ENCODE data around the gene ATP6AP1. TPM values are rescaled to one million over a fixed set of nuclear protein-coding genes. Genes with fewer than 3 reads are reported as not detected.
"Not testable (repeated sequence)": the region's sequence is repeated elsewhere in the genome, so short reads cannot be mapped to it uniquely, and the experiment has no call there.

ATP6AP1 gene
- total and polyA plus RNA-seq, 11 donors, result 33.8 to 127 (median 84.2) TPM

DNA sequence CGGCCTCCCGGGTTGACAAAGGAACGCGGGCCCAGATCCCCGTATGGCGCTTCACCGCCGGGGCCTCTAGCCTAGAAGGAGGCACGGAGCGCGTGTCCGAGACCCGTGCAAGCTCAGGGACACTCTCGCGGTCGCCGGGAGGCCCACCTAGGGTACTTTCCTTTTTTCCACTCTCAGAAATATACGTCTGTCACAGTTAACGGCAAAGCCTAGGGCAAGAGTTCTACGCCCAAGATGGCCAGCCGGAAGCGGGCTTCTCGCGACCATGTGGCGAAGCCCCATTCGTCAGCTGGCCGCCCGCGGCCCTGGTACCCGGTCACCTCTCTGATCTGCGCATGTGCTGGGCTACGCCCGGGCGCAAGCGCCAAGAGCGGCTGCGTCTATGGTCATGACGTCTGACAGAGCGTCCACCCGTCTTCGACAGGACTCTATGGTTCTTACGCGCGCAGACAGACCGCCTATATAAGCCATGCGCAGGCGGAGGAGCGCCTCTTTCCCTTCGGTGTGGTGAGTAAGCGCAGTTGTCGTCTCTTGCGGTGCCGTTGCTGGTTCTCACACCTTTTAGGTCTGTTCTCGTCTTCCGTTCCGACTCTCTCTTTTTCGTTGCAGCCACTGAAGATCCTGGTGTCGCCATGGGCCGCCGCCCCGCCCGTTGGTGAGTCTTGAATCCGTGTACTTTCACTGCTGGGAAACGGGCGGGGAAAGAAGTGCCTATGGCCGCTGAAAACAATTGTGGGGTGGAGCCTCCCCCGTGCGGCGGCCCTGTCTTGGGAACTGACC lies 30.4 kb upstream of the ATP6AP1 start, which contains the start of gene RPL10:
RPL10 (plus strand) TSS at position 490 of the 780 bp plus-strand sequence; CDS start at position 633, 143 bp downstream.
- H3K9me3 ChIP-seq, result no peaks in the 10 kb centered on the region
- TF ChIP-seq POLR2A (IDR thresholded peaks at IDR 0.05), result peak in 1 of 2 donors; percentile 91
- TF ChIP-seq, protein P1, sequence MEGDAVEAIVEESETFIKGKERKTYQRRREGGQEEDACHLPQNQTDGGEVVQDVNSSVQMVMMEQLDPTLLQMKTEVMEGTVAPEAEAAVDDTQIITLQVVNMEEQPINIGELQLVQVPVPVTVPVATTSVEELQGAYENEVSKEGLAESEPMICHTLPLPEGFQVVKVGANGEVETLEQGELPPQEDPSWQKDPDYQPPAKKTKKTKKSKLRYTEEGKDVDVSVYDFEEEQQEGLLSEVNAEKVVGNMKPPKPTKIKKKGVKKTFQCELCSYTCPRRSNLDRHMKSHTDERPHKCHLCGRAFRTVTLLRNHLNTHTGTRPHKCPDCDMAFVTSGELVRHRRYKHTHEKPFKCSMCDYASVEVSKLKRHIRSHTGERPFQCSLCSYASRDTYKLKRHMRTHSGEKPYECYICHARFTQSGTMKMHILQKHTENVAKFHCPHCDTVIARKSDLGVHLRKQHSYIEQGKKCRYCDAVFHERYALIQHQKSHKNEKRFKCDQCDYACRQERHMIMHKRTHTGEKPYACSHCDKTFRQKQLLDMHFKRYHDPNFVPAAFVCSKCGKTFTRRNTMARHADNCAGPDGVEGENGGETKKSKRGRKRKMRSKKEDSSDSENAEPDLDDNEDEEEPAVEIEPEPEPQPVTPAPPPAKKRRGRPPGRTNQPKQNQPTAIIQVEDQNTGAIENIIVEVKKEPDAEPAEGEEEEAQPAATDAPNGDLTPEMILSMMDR (IDR thresholded peaks at IDR 0.05), result no peak
- H3K4me1 ChIP-seq, result peaks cover 0 to 16% (median 10%) of the 10 kb centered on the region in 12 donors
- H3K27ac ChIP-seq, result peak within 1 kb of the TSS; percentile 98 to 100 (median 98)
- peak within 1 kb of the TSS; percentile 67 to 99 (median 86) for H3K4me3 ChIP-seq
- intact Hi-C loops (cut with DNase I), result loop anchor here in 2 of 10 donors (5.0 kb wide), 4 partner anchors 79 to 139 kb away; partner anchors contain the start of genes FAM3A (in 1 of the 2), LAGE3 (in 1 of the 2) and SLC10A3 (in 1 of the 2)
- WGBS, 4 donors, result 0 to 52% (median 14%) methylated on average over 63 to 69 of the region's 69 CpGs
- peaks cover 0 to 31% (median 24%) of the 10 kb centered on the region in 9 donors for H3K36me3 ChIP-seq
- H3K27me3 ChIP-seq, result no peaks in the 10 kb centered on the region
- DNase-seq (peak; percentile 92 to 97 (median 96)), ATAC-seq (peak; percentile 87 to 97 (median 92))

DNA sequence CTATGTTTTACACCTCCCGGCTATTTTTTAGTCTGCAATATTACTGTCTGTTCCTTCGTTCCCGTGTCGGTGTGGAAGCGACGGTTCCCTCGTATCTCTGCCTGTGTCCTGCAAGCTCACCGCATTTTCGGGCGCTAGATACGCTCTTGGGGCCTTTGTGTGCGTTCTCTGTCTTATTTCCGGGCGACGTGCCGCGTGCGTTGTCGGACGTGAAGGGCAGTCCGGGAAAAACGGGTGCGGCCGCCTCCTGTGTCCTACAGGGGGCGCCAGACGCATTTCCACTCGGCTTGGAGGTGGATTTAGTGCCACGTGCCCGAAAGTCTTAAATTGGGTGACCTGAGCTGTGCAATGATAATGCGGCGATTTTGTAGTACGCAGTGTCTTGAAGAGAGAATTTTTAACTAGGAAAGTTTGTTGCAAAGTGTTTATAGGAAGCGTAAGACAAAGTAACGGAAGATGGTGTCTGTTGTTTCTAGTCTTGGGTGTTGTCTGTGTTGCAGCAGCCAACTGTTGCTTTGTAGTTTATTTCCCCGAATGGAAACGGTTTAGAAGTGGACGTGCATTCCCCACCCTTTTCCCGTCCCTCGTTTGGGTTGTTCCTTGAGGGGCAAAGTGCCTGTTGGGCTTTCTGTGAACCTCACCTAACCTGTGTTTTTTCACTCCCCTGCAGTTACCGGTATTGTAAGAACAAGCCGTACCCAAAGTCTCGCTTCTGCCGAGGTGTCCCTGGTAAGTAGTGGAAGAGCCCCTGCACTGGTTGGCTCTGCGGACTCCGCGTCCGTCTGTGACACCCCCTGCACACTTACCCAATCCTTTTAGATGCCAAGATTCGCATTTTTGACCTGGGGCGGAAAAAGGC lies 29.6 kb upstream of the ATP6AP1 start:
- ATAC-seq (peak; percentile 33 to 71 (median 60)), DNase-seq (peak; percentile 84 to 92 (median 87))
- 1 to 40% (median 18%) methylated on average over 49 of the region's 49 CpGs for WGBS, 4 donors
- Histone ChIP-seq H3K27ac (peak overlapping the region; percentile 98 to 100 (median 98)), H3K4me1 (peaks cover 0 to 16% (median 10%) of the 10 kb centered on the region in 12 donors), H3K9me3 (no peaks in the 10 kb centered on the region), H3K36me3 (peaks cover 0 to 31% (median 24%) of the 10 kb centered on the region in 9 donors), H3K4me3 (peak overlapping the region; percentile 67 to 99 (median 86)), H3K27me3 (no peaks in the 10 kb centered on the region)
- intact Hi-C loops (cut with DNase I), result loop anchor here in 2 of 10 donors (5.0 kb wide), 4 partner anchors 78 to 138 kb away; partner anchors contain the start of genes FAM3A (in 1 of the 2), LAGE3 (in 1 of the 2) and SLC10A3 (in 1 of the 2)
- TF ChIP-seq, protein P1 (IDR thresholded peaks at IDR 0.05), result peak; percentile 65 to 87 (median 78)
- no peak for TF ChIP-seq POLR2A (IDR thresholded peaks at IDR 0.05)

- Histone ChIP-seq H3K27ac (peak overlapping the region in 11 of 12 donors; percentile 98 to 100 (median 99)), H3K9me3 (no peaks in the 10 kb centered on the region), H3K36me3 (peaks cover 0 to 31% (median 24%) of the 10 kb centered on the region in 9 donors), H3K27me3 (no peaks in the 10 kb centered on the region), H3K4me1 (peaks cover 0 to 16% (median 10%) of the 10 kb centered on the region in 12 donors), H3K4me3 (peak overlapping the region; percentile 67 to 99 (median 86))
- DNase-seq (peak in 1 of 5 donors; percentile 11), ATAC-seq (no peak)
- 37 to 62% (median 46%) methylated on average over 10 to 14 of the region's 14 CpGs for WGBS, 4 donors
- TF ChIP-seq, protein P1 (IDR thresholded peaks at IDR 0.05), result no peak
- no peak for TF ChIP-seq POLR2A (IDR thresholded peaks at IDR 0.05)
- intact Hi-C loops (cut with DNase I), result loop anchor here in 2 of 10 donors (5.0 kb wide), 5 partner anchors 38 to 138 kb away; partner anchors contain the start of genes FAM3A (in 1 of the 2), GDI1 (in 1 of the 2), LAGE3 (in 1 of the 2) and SLC10A3 (in 1 of the 2)
Observed at GRCh38 chrX:154399527-154400368, 28.7 kb upstream of the ATP6AP1 start.

- DNase-seq, result peak in 1 of 5 donors; percentile 18
- H3K36me3 ChIP-seq, result peaks cover 0 to 31% (median 24%) of the 10 kb centered on the region in 9 donors
- not testable (repeated sequence) for H3K27me3 ChIP-seq, H3K9me3 ChIP-seq, ATAC-seq
- WGBS, 4 donors, result 54 to 74% (median 62%) methylated on average over 6 of the region's 6 CpGs
- intact Hi-C loops (cut with DNase I), result loop anchor here in 1 of 10 donors (5.0 kb wide), 1 partner anchor 37 kb away; the partner anchor contains the start of gene GDI1
- peaks cover 0 to 16% (median 10%) of the 10 kb centered on the region in 12 donors for H3K4me1 ChIP-seq
- H3K4me3 ChIP-seq, result peak overlapping the region in 5 of 12 donors; percentile 67 to 99 (median 85)
- peak overlapping the region in 1 of 12 donors; percentile 98 for H3K27ac ChIP-seq
Observed at GRCh38 chrX:154400369-154400817, 28.1 kb upstream of the ATP6AP1 start.

Measured in heart left ventricle (tissue), 16 donors.